NCI-H345 treated with DMSO at 0.1 percent for 48 hours (cell line): ENCODE measurements around the gene UBAC1.
"Not testable (repeated sequence)": the region's sequence is repeated elsewhere in the genome, so short reads cannot be mapped to it uniquely, and the experiment has no call there.

Experiments used
- DNase-seq: peaks from one replicate; lab custom pipeline; 2025; ENCODE audit not compliant: unreplicated experiment; lab: John Stamatoyannopoulos, UW

Gene UBAC1

GRCh38 chr9:135944444-135945252 lies 16.5 kb downstream of the UBAC1 start:
- no peak for DNase-seq

GRCh38 chr9:135943604-135944003 lies 17.6 kb downstream of the UBAC1 start:
- not testable (repeated sequence) for DNase-seq

- no peak for DNase-seq
Measured at GRCh38 chr9:135941288-135941995, 19.7 kb downstream of the UBAC1 start.

- no peak for DNase-seq
Measured at GRCh38 chr9:135939351-135940265, 21.6 kb downstream of the UBAC1 start.

- no peak for DNase-seq
Measured at GRCh38 chr9:135937521-135938489, 23.4 kb downstream of the UBAC1 start.

- no peak for DNase-seq
Measured at GRCh38 chr9:135933114-135933513, 28.1 kb downstream of the UBAC1 start.

- DNase-seq: no peak
Measured at GRCh38 chr9:135932656-135933055, 28.5 kb downstream of the UBAC1 start.

- no peak for DNase-seq
Measured at GRCh38 chr9:135931349-135931820, 29.8 kb downstream of the UBAC1 start.

GRCh38 chr9:135930446-135931345 lies 30.5 kb downstream of the UBAC1 start:
- no peak for DNase-seq

GRCh38 chr9:135929656-135930445 lies 31.3 kb downstream of the UBAC1 start:
- no peak for DNase-seq

- DNase-seq: no peak
Measured at GRCh38 chr9:135928731-135929655, 32.2 kb downstream of the UBAC1 start.

GRCh38 chr9:135928074-135928730 lies 33.0 kb downstream of the UBAC1 start:
- DNase-seq: no peak

GRCh38 chr9:135927195-135928013 lies 33.8 kb downstream of the UBAC1 start:
- DNase-seq: no peak

GRCh38 chr9:135926402-135927194 lies 34.6 kb downstream of the UBAC1 start:
- DNase-seq: no peak
